Stimulated activated CD8-positive, alpha-beta memory T cell treated with anti-CD3 and anti-CD28 coated beads, Interleukin-15, amount 100 ng/mL, for 4 hours (primary cell): ENCODE measurements around the gene DAB2IP.
"Not testable (repeated sequence)": the region's sequence is repeated elsewhere in the genome, so short reads cannot be mapped to it uniquely, and the experiment has no call there.

ENCODE experiments used
- DNase-seq, 2 donors: peaks; one replicate each; pipeline ENCODE4 v3.0.0-alpha.2; 2020; ENCODE audit warnings: low read depth in 2 of 2

The DAB2IP gene

GRCh38 chr9:121727295-121728020, 76.0 kb downstream of the DAB2IP start:
- no peak for DNase-seq

DNA sequence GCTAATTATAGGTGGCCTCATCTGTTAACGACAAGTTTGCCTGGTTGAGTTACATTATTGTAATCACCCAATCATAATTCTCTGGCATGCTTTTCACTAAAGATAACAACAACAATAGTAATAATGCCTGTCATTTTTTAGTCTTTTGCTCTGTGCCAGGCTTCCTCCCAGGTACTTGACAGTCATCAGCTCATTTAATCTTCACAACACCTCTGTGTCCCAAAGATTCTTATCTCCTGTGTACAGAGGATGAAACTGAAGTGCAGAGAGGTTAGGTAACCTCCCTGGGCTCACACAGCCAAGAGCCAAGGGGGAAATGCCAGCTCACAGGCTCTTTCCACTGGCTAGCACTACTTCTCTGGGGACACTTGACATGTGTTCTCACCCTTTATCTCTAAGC, 77.5 kb downstream of the DAB2IP start:
- no peak for DNase-seq

GRCh38 chr9:121729769-121730562, 78.5 kb downstream of the DAB2IP start:
- no peak for DNase-seq

GRCh38 chr9:121731090-121731489, 79.7 kb downstream of the DAB2IP start:
- no peak for DNase-seq

DNA sequence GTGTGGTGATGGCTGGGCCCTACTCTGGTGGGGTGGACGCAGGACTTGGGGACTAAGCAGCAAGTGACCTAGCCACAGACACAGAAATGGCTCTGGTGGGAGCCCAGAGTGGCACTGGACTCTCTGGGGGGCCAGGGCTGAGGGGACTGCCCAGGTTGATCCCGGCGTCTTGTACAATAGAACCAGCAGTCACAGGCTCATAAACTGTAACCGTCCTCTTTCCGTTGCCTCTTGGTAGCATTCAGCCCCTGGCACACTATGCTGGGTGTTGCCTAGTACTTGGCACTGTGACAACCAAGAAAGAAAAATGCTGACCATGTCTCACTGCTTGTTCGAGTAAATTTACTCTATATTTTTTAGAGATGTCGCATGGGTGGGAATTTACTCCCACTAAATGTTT, 80.5 kb downstream of the DAB2IP start:
- DNase-seq = no peak

GRCh38 chr9:121732389-121732788, 81.0 kb downstream of the DAB2IP start:
- DNase-seq = no peak

DNA sequence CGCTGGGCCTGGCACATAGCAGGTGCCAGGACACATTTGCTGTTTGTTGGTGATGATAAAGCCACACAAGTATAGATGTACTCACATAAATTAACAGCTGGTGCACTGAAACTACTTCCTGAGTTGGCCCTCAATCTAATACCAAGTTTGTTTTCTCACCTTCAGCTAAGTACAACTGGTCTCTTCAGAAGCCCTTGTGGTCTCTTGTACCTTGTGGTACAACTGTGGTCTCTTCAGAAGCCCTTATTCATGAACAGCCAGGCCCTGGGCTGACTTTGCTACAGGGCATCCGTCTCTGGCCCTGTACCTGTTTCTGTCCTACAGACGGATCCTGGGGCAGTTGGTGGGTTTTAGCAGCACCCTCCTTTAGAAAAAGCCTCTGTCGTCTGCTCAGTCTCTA, 81.5 kb downstream of the DAB2IP start:
- no peak for DNase-seq

GRCh38 chr9:121734465-121734864, 83.0 kb downstream of the DAB2IP start:
- DNase-seq = no peak

- DNase-seq = no peak
Observed at GRCh38 chr9:121735065-121735792, 83.8 kb downstream of the DAB2IP start.

GRCh38 chr9:121735793-121736770, 84.6 kb downstream of the DAB2IP start:
- no peak for DNase-seq

DNA sequence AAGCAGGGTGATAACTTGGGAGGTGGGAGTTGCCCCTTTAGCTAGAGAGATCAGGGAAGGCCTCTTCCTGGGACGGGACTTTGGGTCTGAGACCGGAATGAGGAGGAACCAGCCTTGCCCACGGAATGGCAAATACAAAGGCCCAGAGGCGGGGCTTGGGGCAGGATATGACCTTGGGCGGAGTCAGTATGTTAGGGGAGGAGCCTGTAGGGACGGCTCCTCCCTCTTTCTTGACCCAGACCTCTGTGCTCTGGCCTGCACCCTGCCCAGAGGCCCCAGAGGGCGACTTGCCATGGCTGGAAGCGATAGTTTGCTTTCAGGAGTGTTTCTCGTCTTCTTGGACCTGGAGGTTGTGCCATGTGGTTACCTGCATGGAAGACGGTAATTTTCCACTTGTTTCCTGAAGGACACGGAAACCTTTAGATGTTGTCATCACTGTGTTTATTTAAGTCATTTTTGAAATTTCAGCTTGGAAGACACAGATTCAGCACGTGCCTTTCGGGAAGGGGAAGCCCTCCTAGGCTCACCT, 85.6 kb downstream of the DAB2IP start:
- DNase-seq = no peak

GRCh38 chr9:121737481-121737931, 86.1 kb downstream of the DAB2IP start:
- no peak for DNase-seq

GRCh38 chr9:121738411-121738810, 87.0 kb downstream of the DAB2IP start:
- DNase-seq = no peak

GRCh38 chr9:121738968-121739367, 87.5 kb downstream of the DAB2IP start:
- DNase-seq = no peak

- no peak for DNase-seq
Observed at GRCh38 chr9:121739971-121740370, 88.5 kb downstream of the DAB2IP start.

GRCh38 chr9:121741228-121741918, 89.9 kb downstream of the DAB2IP start:
- no peak for DNase-seq

DNA sequence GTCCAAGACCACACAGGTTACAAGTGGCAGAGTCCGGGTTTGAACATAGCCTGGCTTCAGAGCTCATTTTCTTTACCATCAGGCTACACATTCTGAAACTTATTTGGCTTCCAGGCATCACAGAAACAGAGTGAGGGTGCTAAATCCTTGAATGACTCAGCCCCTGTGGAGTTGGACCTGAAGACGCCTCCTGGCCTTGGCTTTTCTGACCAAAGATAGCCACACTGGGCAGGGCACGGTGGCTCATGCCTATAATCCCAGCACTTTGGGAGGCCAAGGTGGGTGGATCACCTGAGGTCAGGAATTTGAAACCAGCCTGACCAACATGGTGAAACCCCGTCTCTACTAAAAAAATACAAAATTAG, 90.5 kb downstream of the DAB2IP start:
- not testable (repeated sequence) for DNase-seq

GRCh38 chr9:121742923-121743322, 91.5 kb downstream of the DAB2IP start:
- no peak for DNase-seq

DNA sequence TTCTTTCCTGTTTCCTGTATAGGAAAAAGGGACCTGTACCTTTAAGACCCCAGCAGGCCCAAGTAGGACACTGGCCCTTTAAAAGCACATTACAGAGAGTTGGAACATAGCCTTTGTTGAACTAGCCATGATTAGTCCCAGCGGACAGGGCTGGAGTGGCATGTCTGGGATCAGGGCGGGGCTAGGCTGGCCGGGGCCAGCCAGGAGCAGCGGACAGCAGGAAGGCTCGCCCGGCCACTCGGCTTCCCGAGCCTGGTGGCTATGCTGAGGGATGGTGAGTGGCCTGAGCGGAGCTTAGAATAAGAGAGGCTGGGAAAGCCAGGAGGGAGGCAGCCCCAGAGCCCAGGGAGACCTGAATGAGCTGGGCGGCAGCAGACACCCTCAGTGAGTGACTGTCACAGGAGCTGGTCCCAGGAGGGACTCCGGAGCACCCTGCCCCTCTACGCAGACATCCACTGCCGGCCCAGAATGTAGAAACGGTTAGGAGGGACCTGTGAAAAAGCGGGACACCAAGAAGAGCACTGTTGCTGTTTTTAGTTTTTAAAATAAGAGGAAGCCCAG, 92.1 kb downstream of the DAB2IP start:
- no peak for DNase-seq

- DNase-seq = no peak
Observed at GRCh38 chr9:121744002-121744686, 92.7 kb downstream of the DAB2IP start.
